Left renal cortex interstitium (tissue), 4 donors: Measurements from ENCODE around the gene FOXJ3. TPM values are rescaled to one million over a fixed set of nuclear protein-coding genes. Genes with fewer than 3 reads are reported as not detected.

ENCODE experiments used
- DNase-seq, 4 donors: peaks; one replicate each; pipeline ENCODE4 v3.0.0-alpha.2; 2013; ENCODE audit warnings: low read depth in 4 of 4, low spot score in 2 of 4, missing footprints in 1 of 4
- polyA plus RNA-seq, 4 donors: library from polyadenylated mRNA; unstranded; fragments of 120-200 nt; gene quantifications; one replicate each; pipeline ENCODE4 v1.2.1, GENCODE V29; 2013; ENCODE audit not compliant: insufficient read length in 4 of 4

FOXJ3 gene
- polyA plus RNA-seq, 4 donors = 32.8 to 52.7 (median 43.7) TPM

DNA sequence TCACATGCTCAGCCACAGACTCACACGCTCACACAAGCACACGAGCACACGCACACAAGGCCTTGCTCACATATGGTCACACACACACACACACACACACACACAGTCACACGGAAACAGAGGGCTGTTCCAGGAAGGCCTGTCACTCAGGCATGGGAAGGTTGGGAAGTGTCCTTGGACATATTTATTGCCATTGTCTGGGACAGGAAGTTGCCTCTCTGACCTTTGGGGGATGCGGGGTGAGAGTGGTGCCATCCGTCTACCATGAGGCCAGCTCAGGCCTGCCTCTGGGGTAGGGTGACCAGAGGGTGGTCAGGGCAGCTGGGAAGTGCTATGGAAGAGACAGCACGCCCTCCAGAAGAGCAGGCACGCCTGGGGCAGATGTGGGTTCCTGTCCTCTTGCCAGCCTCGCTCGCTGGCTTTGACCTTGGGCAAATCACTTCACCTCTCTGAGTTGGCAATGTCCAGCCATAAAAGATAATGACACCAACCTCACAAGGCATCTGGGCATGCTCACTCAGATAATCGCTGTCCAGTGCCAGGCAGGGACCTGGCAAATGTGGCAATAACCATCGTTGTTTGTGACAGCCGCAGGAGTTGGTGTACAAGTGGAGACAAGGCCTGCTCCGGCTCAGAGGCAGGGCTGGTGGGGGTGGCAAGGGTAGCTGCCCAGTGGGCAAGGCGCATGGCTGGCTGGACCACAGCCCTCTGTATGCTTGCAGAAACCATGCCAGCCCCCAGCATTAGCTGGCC is 162.5 kb downstream of the FOXJ3 start:
- DNase-seq = no peak

DNA sequence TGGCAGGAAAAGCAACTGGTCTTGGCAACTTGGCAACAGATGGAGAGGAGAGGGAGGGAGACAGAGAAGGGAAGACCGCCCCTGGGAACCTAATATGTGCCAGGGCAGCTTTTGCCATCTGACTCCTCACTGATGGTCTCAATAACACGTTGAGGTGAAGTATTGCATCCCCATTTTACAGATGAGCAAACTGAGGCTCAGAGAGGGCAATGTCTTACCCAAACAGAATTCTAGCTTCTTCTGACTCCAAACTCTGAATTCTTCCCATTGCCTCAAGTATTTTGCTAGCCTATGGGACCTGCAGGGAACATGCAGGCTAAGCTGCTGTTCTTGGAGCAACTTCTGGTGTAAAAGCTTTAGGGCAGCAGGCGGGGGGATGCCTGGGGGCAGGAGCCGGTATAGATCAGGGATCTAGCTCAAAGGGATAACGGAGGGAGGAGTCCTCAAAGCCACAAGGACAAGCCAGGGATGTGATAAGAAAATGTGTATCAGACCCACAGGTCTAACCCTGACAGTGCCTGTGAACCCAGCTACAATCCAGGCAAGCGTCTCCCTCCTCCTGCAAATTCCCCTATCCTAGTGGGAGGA is 163.3 kb downstream of the FOXJ3 start:
- DNase-seq = no peak

DNA sequence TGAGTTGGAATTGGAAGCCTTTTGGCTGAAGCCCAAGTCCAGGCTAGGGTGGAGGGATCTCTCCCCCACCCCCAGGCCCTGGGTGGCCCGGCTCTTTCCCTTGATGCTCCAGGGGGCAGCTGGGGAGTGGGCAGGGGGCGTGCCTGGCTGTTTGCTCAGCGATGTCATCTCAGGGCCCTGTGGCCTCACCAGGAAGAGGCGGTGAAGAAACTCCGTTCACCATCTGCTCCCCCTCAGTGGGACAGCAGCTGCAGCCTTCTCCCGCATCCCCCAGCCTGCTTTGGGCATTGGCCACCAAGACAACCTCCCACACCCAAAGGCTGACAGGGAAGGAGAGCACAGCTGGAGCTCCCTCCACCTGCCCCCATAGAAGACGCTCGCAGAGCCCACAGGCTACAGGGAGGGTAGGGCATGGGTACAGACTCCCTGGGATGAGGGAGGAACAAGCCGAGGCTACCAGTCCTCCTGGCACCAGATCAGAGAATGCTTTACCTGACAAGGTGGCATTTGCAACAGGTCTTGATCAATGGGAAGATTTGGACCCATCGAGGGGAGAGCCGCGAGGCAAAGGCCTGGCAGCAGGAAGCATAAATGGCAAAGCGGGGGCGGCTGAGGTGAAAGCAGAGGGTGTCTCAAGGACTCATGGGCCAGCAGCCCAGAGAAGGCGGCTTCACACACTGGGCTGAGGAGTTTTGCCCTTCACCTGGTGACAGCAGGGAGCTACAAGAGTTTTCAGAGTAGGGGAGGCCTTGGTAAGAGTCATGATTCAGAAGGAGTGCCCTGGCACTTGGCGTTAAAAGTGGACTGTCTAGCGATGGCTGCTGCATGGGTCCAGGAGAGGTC is 164.0 kb downstream of the FOXJ3 start:
- DNase-seq = no peak

DNA sequence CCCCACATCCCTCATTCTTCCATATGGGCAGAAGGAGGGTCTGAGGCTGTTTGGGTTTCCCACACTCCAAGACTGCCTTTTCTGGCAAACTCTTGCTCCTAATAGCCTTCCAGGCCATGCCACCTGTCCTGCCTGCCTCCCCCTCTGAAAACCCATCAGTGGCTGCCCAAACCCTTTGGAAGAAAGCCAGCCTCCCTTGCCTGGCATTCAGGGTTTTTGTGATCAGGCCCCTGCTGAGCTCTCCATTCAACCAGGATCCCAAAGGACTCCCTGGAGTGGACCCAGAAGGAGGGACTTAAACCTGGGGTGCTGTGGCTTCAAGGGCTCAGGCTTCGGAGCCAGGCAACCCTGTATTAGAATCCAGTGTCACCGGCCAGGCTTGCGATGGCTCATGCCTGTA is 166.3 kb downstream of the FOXJ3 start:
- no peak for DNase-seq

DNA sequence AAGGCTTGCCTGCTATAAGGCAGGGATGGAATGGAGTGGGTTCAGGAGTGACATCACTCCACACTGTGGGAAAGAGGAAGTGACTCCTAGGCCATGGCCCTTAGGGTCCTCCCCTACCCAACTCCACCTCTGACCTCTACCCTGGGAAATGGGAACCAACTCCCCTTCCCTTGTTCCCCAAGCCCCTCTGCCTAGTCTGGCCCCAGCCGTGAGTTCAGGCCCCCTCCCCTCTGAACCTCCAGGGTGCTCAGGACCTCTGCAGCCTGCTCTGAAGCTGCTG is 166.7 kb downstream of the FOXJ3 start:
- no peak for DNase-seq

DNA sequence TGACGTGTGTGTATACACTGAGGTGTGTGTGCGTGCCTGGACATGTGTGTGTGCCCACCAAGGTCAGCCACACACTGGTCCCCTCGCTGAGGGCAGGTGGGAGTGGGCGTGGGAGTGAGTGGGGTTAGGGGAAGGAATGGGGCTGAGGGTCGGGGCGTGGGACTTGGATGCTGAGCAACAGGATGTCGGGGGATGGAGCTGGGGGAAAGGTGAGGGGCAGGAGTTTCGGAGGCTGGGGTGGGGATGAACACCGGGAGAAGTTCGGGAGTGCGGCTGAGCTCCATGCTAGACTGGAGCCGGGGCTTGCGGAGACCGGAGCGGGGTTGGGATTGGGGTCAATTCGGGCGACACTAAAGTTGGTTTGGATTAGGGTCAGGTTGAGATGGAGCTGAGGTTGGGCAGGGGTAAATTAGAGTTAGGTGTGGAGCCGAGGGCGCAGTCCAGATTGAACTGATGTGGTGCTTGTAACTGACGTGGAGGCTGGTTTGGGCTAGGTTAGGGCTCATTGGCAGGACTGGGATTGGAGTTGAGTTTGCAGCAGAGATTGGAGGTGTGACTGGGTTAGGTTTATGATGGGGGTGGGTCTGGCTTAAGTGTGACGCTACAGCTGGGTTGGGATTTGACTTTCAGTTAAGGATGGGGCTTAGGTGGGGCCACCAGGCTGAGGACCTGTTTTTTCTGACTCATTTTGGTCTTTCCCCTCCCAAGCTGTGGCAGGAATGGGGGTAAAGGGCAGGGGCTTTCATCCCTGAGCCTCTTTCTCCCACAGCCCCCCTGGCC is 167.2 kb downstream of the FOXJ3 start:
- no peak for DNase-seq

DNA sequence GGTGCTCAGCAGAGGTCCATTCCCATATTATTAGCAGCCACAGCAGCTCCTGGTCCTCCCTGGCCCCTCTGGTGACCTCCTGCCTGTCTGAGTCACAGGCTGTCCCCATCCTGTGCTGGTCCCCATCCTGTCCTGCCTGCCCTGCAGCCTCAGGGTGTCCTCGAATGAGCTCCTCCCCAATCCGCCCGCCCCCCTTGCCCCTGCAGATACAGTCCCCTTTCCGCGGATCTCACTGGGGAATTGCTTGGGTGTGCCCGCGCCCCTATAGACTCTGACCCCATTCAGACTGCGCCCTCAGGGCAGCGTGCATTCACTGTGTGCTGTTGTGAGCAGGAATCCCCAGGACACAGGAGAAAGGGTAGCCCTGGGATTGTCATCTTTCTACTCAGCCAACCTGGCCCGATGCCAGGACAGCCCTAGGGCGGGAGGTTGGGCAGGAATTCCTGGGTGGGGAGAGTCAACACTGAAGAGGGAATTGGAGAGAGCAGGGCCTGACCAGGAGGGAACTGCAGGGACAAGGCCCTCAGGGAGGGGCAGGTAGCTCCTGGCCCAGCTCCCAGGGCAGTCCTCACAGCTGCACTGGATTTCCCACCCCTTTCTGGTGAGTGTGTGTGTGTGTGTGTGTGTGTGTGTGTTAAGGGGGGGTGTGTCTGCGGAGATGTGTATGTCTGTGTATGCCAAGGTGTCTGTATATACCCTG is 169.4 kb downstream of the FOXJ3 start:
- no peak for DNase-seq

DNA sequence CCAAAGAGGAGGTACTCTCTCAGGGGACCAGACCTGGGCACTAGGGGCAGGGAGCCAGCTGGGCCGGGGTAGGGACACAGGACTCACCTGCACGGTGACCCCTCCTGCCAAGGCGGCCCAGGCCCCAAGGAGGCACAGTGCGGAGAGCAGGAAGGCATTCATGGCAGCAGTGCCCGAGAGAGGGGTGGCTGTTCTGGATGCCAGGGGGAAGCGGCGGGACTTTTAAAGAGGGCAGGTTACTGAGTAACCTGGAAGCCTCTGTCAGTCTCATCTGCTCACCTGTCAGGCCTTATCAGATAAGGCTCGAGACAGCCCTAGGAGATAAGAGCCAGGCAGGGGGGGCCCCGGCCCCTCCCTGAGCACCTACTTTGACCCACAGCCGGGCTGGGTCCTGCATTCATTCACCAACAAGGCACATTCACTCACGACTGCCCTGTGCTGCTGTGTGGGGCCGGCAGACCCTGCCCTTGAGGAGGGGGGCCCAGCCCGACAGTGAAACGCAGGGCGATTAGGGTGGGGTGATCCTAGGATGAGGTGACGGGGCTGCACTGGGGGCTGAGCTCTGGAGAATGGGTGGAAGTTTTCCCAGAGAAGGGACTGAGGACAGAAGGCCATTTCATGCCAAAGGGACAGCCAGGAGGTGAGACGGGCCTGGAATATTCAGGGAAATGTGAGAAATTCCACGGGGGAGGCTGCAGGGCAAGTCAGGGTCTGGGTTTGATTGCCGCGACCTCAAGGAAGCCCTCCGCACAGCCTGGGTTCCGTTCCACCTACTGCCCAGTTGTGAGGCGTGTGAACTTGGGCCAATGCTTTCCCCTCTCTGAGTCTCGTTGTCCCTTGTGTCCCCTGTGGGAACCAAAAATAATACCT is 170.2 kb downstream of the FOXJ3 start, which contains the start of gene GUCA2A:
TSS of gene GUCA2A (minus strand) at position 195 of the 870 bp plus-strand sequence. CDS start at position 162, 33 bp downstream.
- no peak for DNase-seq

DNA sequence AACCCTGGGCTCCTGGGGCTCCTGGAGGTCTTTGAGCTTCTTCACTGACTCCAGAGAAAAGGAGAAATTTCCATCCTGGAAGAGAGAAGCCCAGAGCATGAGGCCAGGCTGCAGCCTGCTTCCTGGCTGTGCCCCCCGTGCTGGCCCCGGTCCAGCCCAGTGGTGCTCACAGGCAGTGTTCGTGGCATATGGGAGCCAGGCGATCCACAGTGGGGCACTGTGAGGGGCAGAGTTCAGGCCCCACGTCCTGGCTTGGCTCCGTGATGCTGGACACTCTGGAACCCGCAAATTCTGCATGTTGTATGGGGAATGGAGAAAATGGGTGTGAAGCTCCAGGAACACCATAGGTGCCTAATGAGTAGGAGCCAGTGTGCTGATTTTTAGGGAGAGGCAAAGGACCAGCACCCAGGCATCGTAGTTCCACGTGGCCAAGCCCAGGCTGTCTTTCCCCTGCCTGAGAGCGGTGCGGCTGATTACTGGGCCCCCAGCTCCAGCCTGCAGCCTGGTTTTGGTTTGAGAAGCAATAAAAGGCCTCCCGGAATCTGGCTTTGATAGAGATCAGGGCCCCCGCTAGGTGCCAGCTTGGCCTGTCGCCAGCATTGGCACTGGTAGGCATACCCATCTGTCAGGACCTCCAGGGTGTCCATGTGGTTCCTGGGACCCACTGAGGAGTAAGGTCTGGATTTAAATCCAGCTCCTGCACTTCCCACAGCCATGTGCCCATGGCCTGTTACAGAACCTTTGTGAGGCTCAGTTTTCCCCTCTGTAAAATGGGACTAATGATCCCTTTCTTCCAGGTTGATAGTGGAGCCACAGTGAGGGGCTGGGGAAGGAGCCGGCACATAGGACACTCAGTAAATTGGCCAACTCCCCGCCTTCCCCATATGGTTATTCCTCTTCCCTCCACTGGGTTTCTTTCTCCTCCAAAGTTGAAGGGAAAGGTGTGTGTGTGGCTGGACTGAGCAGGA is 171.2 kb downstream of the FOXJ3 start:
- DNase-seq = no peak

DNA sequence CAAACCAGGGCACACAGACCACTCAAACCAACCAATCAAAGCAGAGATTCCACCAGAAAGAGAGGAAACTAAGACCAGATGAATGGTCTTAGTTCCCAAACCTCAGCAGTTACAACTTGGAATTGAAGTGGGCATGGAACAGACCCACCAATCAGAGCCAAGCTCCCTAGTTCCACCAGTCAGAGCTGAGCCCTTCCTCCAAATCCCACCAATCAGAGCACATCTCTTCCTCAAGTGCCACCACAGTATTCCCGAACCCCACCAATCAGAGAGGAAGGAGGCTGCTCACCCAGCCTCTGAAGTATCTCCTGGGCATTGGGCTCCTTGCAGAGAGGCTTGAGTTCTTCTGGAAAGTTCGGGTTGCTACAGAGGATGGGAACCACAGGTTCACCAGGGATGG is 171.9 kb downstream of the FOXJ3 start:
- no peak for DNase-seq

DNA sequence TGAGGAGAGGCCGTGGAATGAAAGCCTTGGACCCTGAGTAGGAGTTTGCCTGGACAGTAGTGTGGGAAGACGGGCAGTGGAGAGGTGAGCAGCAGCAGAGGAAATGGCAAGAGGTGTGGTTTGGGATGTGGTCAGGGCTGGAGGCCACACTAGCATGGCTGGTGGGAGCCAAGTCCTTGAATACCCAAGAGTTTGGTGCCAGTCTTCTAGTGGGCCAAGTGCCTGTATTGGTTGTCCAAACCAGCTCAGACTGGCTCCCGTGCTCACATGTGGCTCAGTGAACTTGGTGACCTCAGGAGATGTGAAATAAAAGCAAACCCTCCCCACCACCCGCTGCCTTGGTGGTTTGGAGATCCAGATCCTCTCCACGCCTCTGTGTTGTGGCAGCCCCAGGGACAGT is 172.9 kb downstream of the FOXJ3 start:
- no peak for DNase-seq

DNA sequence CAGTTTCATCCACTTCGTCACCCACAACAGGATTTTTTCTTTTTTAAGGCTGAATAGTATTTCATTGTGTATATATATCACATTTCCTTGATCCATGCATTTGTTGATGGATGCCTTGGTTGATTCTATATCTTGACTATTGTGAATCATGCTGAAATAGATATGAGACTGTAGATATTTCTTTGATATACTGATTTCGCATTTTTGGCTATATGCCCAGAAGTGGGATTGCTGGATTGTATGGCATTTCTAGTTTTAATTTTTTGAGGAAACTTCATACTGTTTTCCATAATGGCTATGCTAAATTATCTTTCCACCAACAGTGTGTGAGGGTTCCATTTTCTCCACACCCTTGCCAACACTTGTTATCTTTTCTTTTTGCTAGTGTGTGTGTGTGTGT is 176.8 kb downstream of the FOXJ3 start:
- DNase-seq = no peak

DNA sequence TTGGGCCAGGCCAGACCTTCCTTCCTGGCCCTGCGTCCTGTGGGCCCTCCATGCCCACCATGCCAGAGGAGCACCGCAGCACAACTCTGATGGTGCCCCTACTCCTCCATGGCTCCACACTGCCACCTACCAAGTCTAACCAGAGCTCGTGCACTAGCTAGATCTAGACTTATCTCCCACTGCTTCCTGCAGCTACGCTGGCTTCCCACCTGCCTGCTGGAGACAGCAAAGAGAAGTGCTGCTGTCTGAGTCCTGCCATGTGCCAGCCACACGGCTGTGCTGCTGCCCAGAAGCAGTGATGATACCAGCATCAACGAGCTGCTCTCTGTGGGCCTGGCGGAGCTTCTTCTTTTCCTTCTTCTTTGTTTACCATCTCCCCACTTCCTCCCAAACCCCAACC is 177.4 kb downstream of the FOXJ3 start:
- DNase-seq = no peak

DNA sequence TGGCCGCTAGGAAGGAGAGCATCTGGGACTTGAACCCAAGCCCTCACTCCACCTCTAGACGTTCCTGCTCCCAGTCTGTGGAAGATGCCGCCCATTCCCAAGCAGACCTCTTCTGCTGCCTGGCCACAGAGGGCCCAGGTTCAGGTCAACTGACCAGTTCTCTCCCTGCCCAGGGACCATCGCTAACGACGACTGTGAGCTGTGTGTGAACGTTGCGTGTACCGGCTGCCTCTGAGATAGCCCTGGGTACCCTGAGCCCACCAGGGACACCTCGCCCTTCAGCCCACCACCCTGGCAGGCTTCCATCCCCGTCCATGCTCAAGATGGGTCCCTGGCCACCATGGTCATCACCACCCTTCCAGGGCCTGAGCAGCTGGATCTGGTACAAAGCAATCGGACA is 179.7 kb downstream of the FOXJ3 start:
- DNase-seq = no peak

DNA sequence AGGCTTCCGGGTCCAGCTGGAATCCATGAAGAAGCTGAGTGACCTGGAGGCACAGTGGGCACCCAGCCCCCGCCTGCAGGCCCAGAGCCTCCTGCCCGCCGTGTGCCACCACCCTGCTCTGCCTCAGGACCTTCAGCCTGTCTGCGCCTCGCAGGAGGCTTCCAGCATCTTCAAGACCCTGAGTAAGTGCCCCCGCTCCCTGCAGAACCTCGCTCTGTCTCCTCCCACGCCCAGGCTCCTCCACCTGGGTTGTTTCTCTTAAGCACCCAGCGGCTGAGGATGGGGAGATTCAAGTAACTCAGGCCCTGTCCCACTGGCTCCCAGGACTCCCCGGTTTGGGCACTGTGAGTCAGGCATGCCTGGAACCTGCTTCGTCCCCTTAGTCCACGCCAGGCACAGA is 180.3 kb downstream of the FOXJ3 start:
- DNase-seq = no peak

DNA sequence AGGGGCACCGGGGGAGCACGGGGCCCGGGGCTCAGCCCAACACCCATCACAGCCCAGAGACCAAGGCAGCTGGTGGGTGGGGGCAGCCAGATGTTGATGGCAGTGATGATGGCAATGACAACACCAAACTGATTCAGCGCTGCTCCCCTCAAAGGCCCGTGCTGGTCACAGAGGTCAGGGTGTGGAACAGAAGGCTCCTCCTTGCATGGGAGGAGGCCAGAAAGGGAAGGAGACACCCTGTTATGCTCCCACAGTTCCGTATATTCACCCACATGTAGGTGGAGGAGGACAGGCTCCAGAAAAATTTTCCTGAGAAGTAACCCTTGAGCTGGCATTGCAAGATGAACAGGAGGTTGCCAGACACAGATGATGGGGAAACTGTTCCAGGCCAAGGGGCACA is 181.4 kb downstream of the FOXJ3 start:
- no peak for DNase-seq

DNA sequence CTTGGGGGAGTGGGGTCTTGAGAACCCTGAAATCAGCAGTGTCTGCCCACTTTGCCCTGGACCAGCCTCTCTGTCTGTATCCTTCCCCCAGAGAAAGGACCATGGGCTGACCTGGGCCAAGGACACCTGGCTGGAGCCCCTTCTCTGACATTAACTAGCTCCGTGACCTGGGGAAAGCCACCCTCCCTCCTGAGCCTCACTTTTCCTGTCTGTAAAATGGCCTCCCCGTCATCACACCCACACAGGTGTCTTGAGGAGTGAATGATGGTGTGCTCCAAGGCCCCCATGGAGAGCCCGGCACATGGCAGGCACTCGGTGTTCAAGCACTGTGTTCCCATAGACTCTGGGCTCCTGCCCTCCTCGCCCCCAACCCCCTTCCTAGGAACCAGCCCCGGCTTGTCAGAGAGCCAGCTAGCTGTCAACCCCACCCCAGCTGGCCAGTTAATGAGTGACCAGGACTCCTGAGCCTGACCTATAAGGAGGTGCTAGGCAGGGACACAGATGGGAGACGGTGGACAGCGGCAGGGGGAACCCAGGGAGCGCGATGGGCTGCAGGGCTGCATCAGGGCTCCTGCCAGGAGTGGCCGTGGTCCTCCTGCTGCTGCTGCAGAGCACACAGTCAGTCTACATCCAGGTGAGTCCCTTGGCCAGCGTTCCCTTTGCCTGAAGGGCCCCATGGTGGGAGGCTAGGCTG is 182.0 kb downstream of the FOXJ3 start, which contains the start of gene GUCA2B:
TSS of gene GUCA2B (plus strand) at position 504 of the 694 bp plus-strand sequence. CDS start at position 545, 41 bp downstream.
- no peak for DNase-seq

DNA sequence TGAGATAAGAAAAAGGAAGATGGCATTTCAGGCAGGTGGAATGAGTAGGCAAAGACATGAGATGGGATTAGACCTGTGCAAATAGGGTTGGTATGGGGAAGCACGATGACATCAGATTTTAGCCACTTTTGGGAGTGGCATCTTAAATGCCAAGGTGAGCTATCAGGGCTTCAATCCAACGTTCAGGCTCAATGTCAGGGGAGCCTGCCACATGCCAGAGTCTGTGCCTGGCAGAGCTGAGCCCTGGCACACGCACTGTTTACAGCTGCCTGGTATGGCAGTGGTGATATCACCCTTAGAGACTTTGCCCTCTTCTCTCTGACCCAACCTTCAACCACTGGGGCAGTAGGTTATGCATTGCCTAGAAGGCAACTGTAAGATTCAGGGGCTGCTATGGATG is 182.9 kb downstream of the FOXJ3 start:
- no peak for DNase-seq
